ENCODE data around the gene CLDN10.

DNA sequence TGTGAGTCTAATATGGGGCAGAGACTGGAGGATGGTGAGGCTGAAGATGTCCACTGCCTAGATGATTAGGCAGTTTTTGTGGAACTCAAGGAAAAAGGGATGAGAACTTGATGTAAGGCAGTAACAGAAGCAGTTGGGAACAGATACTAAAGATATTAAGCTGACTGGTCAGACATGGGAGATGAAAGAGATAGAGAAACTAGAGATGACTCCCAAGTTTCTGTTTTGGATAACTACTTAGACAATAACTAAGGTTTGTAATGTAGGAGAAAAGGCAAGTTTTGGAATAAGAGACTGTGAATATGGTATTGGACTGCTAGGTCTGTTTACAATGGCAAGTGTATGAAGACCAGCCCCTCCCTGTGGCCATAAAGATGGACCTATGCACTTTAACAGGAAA is 43.5 kb upstream of the CLDN10 start:
- TF ChIP-seq, protein P1, sequence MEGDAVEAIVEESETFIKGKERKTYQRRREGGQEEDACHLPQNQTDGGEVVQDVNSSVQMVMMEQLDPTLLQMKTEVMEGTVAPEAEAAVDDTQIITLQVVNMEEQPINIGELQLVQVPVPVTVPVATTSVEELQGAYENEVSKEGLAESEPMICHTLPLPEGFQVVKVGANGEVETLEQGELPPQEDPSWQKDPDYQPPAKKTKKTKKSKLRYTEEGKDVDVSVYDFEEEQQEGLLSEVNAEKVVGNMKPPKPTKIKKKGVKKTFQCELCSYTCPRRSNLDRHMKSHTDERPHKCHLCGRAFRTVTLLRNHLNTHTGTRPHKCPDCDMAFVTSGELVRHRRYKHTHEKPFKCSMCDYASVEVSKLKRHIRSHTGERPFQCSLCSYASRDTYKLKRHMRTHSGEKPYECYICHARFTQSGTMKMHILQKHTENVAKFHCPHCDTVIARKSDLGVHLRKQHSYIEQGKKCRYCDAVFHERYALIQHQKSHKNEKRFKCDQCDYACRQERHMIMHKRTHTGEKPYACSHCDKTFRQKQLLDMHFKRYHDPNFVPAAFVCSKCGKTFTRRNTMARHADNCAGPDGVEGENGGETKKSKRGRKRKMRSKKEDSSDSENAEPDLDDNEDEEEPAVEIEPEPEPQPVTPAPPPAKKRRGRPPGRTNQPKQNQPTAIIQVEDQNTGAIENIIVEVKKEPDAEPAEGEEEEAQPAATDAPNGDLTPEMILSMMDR (conservative IDR thresholded peaks at IDR 0.05; ENCODE audit: low read depth, low read length) = no peak
- no peak for TF ChIP-seq EZH2 (IDR thresholded peaks at IDR 0.05; ENCODE audit: borderline replicate concordance, low read depth, low read length, poor library complexity, severe bottlenecking)
